Stomach (tissue), 4 donors: ENCODE measurements around the gene SRSF8.

ENCODE experiments used
- POLR2A ChIP-seq, 4 donors: fragments of 450-650 bp; IDR thresholded peaks; one replicate each; pipeline ENCODE4 v1.6.1; 2016; ENCODE audit warnings: antibody characterized with exemption in 4 of 4, control low read depth in 2 of 4, mild to moderate bottlenecking in 1 of 4, moderate library complexity in 1 of 4
- POLR2AphosphoS5 ChIP-seq, 3 donors: sonication (generic); formaldehyde crosslinking; IDR thresholded peaks; one replicate each; pipeline ENCODE4 v1.6.1; 2016; ENCODE audit warnings: antibody characterized with exemption in 3 of 3
- TF ChIP-seq, protein P1 (sequence below), 7 experiments: fragments of 450-650 bp in 4 of 7; fragments of 200-600 bp in 3 of 7; sonication (generic) in 3 of 7; IDR thresholded peaks; one replicate each; pipeline ENCODE4 v1.5.1; 2016 to 2019; ENCODE audit warnings: antibody characterized with exemption in 7 of 7, control low read depth in 2 of 7, mild to moderate bottlenecking in 1 of 7

DNA sequence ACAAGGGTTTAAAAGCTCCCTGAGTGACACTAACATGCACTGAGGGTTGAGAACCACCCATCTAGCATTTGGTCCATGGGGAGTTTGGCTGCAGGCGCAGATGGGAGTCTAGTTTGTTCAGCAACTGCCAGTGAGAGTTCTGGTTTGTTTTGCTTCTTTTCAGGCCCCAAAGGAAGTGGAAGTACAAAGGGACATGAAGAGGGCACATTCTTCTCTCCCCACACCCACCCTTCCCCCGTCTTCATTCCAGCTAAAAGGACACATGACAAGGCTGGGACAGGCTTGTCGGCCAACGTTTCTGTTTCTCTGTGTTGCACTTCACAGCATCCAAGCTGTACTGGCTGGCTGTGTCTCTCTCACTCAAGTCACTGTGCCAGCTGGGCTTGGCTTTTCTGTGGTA lies 14.7 kb downstream of the SRSF8 start:
- TF ChIP-seq POLR2A (IDR thresholded peaks at IDR 0.05) (no peak), POLR2AphosphoS5 (IDR thresholded peaks at IDR 0.05) (no peak)
- TF ChIP-seq, protein P1, sequence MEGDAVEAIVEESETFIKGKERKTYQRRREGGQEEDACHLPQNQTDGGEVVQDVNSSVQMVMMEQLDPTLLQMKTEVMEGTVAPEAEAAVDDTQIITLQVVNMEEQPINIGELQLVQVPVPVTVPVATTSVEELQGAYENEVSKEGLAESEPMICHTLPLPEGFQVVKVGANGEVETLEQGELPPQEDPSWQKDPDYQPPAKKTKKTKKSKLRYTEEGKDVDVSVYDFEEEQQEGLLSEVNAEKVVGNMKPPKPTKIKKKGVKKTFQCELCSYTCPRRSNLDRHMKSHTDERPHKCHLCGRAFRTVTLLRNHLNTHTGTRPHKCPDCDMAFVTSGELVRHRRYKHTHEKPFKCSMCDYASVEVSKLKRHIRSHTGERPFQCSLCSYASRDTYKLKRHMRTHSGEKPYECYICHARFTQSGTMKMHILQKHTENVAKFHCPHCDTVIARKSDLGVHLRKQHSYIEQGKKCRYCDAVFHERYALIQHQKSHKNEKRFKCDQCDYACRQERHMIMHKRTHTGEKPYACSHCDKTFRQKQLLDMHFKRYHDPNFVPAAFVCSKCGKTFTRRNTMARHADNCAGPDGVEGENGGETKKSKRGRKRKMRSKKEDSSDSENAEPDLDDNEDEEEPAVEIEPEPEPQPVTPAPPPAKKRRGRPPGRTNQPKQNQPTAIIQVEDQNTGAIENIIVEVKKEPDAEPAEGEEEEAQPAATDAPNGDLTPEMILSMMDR (IDR thresholded peaks at IDR 0.05), result no peak
